ENCODE data around the gene B3GNT7.

GRCh38 chr2:231357931-231358330 lies 37.6 kb upstream of the B3GNT7 start:
- TF ChIP-seq CTCF (optimal IDR thresholded peaks at IDR 0.05 in 1 of 3, IDR thresholded peaks at IDR 0.05 in 1 of 3, conservative IDR thresholded peaks at IDR 0.05 in 1 of 3; ENCODE audit: extremely low read depth in 1 of 3, insufficient read depth in 2 of 3, low read length in 3 of 3), result no peak
- TF ChIP-seq EZH2 (IDR thresholded peaks at IDR 0.05; ENCODE audit: low read length), result no peak

Measured in keratinocyte (primary cell).